Fibroblast of upper back skin (primary cell): ENCODE data around the gene PPP2R5B.
"Not testable (repeated sequence)": the region's sequence is repeated elsewhere in the genome, so short reads cannot be mapped to it uniquely, and the experiment has no call there.

Source experiments
- DNase-seq: peaks from one replicate; pipeline ENCODE4 v3.0.0-alpha.2; 2013

Gene PPP2R5B

DNA sequence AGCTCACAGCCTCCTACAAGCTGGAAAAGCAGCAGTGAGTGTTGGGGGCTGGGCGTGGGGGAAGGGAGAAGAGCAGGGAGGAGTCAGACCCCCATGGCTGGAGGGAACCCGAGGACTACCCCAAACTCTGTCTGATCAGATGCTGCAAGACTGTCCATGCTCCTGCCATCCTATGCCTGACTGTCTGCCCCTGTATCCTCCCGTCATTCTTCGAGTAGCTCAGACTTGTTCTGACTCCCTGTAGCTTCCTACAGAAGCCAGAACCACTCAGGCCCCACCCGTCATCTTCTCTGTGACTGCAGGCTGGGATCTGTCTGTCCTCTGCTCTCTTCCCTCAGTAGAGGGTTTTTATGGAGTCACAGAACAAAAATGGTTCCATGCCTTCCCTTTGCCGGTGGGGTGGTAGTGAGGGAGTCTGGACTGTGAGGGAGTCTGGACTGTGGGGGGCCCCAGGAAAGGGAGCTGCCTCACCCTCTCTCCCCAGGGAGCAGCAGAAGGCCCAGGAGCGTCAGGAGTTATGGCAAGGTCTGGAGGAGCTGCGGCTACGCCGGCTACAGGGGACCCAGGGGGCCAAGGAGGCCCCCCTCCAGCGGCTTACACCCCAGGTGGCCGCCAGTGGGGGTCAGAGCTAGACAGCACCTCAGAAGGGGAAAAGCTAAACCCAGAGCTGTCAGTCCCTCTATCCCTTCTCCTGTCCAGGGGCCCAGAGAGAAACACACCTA, 8.9 kb downstream of the PPP2R5B start:
- no peak for DNase-seq

DNA sequence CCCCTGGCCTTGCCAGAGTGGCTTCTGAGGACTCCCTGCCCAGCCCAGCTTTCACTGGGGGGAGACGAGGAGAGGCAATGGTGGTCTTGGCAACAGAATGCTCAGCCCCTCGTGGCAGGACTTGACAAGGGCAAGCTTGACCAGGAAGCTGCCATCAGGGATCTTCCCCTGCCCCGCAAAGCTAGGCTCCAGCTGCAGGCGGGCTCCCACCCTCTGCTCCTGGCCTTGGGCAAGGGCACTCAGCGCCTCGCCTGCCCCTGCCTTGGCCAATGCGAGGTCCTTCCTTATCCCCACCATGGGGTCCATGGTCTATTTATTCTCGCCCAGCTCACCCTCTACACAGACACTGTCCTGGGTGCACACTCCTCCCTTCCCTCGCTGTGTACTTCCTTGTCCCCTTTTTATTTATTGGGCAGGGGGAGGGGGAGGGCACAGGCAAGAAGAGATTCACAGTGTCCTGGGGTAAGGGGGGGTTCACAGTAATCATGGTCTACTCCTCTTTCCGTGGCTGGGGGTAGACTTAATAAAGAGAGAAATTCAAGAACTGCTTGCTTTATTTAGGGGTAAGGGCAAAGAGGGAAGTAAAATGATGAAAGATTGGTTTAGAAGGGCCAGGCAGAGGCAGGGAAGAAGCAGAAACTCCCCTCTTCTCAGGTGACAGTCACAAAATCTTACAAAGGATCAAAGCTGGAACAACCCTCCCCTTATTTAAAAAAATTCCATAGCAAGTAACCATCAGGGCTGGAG, 9.6 kb downstream of the PPP2R5B start:
- DNase-seq: no peak

DNA sequence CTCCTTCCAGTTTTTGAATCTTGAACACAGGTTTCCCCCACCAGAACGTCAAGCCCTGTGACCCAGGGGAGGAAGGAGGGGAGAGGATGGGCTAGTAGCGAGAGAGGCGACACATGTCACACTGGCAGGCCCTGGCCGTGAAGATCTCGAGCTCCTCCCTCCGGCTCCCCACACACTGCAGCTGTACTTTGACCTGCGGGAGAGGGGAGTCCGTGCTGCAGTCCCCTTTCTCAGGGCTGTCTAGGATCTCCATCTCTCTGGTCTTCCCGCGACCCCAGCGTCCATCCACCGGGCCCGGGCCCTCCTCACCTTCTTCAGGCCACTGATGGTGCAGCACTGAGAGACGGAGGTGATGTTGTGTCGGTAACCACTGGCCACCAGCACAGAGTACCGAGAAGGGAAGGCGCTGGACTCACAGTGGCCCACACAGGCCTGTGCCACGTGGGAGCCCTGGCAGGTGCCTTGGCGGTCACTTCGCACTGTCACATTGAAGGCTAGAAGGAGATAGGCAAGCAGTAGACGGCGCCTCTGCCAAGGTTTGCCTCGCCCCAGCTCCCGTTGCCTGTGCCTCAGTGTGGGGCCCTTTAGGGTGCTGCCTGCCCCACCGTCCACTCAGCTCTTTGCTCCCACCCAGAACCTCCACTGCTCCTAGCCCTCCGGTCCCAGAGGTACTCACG, 10.3 kb downstream of the PPP2R5B start:
- DNase-seq: no peak

DNA sequence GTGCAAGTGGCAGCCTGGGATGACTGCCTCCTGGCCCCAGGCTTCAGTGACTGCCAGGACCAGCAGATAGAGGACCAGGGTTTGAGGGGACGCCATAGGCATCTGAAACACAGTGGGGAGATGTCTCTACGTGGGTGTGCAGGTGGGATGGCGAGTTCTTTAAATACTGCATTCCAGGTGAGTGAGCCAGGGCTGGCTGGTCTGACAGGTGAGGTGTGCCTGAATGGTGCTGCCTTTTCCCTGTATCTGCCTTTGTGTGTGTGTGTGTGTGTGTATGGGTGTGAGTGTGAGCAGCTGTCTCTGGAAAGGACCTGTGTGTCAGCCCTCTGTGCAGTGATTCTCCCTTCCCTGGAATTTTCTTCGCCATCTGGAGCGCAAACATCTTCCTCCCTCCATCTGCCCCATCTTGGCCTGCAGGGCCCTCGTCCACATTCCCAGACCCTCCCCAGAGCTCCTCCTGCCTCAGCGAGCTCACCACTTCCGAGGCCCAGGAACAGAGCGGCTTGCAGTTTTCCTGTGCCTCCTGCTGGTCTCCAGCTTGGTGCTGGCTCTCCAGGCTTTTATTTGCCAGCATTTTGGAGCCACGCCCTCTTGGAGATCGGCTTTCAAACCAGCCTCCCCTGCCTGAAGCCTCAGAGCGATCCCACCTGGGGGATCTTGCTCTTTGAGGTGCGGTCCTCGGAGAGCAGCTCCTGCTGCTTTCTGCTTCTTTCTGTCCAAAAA, 11.0 kb downstream of the PPP2R5B start, which contains the start of gene GPHA2:
GPHA2 (minus strand) TSS at position 535 of the 723 bp plus-strand sequence; CDS start at position 102, 433 bp downstream.
- DNase-seq: peak; percentile 41

DNA sequence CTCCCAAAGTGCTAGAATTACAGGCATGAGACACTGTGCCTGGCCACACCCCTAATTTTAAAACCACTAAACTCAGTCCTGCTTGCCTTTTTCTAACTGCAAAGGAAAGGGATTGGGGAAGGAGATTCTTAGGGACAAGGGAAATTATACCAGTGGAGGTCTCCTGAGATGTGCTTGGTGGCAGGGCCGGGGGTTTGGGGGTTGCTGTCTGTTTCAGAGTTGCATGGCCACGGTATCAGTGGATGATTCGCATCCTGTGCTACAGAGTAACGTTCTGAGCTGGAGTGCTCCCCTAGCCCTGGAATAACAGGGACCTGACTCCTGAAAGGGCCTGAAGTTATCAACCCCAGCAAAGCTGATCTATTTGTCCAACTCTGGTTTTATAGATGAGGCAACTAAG, 12.1 kb downstream of the PPP2R5B start:
- no peak for DNase-seq

DNA sequence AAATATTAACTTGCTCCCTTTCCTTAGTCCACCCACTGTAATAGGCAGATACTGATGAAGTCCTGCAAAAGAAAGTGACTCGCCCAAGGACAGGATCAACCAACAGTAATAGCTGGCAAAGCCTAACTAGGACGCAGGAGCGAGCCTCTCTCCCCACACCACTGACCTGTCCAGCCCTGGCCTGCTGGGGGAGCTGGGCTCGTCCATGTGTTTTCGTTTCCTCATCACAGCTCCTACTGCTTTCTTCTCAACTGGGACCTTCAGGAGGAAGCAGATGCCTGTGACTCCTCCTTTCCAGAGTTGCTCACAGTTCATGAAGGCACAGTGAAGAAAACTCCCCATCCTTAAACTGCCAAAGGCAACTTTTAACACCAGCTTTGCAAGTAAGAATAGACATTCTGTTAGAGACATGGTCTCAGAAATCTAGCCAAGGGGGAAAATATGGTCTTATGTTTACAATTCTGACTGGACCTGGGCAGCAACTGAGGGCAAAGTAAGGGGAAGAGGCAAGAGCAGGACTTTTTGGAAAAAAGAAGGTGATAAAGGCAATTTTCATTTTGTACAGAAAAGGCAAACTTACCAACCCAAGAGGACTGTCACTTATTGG, 22.8 kb downstream of the PPP2R5B start:
- no peak for DNase-seq

DNA sequence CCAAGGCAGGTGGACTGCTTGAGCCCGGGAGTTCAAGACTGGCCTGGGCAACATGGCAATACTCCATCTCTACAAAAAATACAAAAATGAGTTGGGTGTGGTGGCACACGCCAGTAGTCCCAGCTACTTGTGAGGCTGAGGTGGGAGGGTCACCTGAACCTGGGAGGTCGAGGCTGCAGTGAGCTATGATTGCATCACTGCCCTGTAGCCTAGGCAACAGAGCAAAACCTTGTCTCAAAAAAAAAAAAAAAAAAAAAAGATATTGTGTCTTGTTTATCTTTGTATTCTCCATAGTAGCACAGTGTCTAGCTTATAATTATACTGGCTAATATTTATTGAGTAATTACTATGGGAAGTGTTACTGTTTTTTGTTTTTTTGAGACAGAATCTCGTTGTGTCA, 27.0 kb downstream of the PPP2R5B start:
- DNase-seq: no peak

DNA sequence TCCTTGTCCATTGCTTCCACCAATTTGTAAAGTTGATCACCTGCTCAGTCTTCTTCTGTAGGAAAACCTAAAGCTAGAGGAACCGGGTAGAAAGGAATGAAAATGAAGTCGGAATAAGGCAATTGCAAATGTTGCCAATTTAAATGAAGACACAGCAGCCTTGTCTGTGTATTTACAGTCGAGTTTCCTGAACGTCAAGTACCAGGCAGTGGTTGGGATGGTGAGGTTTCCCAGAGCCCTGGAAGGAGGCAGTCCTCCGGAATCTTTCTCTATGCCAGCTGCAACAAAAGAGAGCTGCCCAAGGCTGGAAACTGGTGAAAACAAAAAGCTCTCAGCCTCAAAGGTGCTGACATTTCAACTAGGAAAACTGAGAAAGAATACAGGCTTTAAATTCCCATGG, 29.7 kb downstream of the PPP2R5B start:
- no peak for DNase-seq

DNA sequence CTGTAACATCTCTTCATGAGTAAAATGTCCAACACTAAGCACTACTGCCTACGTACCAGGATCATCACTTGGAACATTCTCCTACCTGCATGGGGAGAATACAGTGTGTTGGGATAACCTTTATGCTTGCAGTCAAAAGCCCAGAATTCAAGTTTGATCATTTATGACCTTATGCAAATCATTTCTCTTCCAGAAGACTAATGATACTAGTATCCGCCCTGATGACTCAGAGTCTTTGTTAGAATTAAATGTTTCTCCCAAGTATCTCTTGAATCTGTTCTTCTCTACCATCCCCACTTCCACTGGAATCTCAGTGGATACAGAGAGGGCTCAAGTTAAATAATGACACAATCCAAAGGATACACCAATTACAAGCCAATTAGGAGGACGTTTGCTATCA, 35.0 kb downstream of the PPP2R5B start:
- no peak for DNase-seq

DNA sequence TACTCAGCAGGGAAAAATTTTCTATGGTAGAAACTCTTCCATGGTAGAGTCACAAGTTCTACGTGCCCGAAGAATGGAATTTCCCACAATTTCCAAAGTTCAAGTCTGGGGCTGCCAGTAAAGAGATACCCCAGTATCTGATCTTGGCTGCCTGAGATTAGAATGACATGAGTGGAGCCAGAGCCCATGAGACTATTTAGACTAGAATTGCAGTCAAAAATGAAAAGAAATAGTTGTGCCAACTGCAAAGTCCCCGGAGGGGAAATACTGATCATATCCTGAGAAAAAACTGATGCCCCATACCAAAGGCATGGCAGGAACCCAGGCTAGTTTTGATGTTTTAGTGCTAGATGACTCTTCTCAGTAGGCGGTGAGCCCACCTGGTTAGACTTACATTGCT, 36.2 kb downstream of the PPP2R5B start:
- DNase-seq: no peak

DNA sequence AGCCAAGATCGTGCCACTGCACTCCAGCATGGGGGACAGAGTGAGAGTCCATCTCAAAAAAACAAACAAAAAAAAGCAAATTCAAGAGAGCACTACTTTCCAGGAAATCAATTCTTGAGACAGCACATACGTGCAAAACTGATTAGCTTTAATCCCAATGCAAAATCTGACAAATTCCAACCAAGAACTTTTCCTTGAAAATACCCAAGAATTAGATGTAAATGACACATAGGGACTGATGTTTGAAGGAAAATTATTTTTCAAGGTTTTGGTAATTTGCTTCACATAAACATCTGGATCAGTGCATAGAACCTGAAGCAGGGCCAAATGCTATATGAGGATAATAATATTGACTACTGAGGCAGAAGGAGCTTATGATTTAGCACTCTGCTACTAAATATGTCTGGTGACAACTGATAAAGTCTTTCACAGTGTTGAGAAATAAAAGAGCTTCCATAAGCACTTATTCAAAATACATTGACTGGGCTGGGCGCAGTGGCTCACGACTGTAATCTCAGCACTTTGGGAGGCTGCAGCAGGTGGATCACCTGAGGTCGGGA, 38.7 kb downstream of the PPP2R5B start:
- DNase-seq: no peak

DNA sequence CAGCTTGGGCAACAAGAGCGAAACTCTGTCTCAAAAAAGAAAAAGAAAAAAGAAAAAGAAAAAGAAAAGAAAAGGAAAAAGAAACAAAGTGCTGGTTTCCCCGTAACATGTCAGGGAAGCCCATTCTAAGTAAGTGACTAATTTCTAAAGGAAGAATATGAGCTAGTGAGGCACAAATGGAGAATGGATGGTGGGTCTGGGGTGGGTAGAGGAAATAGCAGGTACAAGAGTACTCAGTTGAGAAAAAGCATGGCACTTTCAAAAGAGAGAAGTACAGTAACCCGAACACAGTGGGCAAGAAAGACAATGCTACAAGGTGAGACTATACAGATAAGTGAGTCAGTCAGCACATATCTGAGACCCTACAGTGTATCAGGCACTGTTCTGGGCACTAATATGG, 42.9 kb downstream of the PPP2R5B start:
- no peak for DNase-seq

DNA sequence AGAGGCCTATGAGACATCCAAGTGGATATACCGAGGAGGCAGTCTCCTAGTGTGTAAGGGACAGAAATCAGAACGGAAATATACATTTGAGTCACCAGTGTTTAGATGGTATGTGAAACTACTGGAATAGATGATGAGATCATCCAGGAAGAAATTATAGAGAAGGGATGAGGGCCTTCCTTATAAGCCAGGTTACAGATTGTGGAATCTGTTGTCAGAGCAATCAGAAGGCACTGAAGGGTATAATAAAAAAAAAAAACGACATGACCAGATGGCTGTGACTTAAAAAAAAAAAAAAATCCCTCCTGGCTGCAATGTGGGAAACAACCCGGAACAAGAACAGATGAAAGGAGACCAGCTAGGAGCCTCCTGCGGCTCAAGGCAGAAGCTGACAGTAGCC, 44.7 kb downstream of the PPP2R5B start:
- peak; percentile 63 for DNase-seq

DNA sequence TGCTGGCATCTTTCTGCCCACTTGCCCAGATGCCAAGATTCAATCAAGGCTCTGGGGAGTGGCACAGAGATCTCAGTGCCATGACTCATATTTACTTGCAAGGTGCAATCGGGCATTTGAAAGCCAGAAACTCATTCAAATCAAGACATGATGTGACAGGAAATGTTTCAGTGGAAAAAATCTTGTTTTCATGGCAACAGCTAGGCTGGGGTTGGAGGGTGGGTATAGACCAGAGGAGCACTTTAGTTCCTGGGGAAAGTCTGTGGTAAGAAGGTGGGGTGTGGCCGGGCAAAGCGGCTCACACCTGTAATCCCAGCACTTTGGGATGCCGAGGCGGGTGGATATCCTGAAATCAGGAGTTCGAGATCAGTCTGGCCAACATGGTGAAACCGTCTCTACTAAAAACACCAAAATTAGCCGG, 46.3 kb downstream of the PPP2R5B start:
- DNase-seq: no peak

DNA sequence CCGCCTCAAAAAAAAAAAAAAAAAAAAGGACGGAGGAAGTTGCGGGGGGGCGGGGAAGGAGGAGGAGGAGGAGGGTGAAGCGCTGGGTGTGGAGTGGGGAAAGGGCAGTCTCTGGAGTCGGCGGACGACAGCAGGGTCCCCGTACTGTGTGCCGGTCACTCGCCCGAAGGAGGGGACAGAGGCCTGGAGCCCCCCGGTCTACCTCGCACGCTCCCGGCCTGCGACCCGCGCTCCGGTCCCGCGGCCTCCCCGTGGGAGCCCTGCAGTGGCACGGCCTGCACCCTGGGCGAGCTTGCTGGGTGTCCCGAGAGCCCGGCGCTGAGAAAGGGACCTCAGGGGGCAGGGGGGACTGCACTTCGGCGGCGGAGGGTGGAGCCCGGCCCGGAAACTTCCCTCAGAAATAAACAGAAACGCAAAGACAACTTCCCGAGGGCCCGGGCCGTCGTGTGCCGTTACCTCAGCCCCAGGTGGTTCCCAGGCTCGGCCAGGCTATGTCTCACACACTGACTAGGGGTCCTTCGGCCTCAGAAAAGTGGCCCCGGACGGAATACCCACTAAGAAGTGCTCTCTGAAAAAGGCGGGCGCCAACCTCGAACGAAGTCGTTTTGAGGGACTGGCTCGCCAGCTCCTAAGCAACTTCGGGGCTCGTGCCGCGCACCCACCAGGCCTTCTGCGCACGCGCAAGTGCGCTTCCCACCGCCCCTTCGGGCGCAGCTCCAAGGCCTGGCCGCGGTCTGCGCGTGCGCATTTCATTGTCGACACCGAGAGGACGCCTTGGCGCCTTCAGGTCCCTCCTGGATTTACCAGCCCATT, 47.1 kb downstream of the PPP2R5B start, which contains the start of gene MAJIN:
MAJIN (minus strand) TSS at position 688 of the 813 bp plus-strand sequence. CDS start 12,703 bp downstream, outside the sequence.
- peak; percentile 75 for DNase-seq

DNA sequence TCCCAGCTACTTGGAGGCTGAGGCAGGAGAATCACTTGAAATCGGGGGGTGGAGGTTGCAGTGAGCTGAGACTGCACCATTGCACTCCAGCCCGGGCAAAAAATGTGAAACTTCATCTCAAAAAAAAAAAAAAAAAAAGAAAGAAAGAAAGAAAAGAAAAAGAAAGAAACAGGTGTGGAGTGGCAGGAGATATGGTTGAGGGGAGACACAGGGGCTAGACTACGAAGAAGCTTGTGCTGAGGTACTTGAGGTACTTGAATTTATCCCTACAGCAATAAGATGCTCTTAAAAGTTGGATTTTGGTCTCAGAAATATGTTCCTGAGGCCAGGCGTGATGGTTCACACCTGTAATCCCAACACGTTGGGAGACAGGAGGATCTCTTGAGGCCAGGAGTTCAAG, 49.6 kb downstream of the PPP2R5B start:
- no peak for DNase-seq

DNA sequence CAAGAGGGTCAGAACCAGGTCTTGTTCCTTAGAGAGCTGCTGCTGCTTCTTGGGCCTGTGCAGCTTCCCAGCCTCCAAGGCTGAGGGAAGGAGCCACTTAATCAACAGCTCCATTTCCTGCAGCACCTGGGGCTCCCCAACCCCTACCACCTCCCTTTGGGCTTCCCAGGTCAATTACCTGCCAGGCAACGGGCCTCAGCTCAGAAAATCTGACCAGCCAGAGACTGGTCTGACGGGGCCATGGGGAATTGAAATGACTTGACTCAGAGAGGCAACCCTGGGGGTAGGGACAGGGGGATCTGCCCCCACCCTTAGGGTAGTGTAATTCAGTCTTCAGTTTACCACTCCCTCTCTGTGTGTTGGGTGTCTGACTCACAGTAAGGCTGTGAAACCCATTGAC, 52.2 kb downstream of the PPP2R5B start:
- DNase-seq: no peak

DNA sequence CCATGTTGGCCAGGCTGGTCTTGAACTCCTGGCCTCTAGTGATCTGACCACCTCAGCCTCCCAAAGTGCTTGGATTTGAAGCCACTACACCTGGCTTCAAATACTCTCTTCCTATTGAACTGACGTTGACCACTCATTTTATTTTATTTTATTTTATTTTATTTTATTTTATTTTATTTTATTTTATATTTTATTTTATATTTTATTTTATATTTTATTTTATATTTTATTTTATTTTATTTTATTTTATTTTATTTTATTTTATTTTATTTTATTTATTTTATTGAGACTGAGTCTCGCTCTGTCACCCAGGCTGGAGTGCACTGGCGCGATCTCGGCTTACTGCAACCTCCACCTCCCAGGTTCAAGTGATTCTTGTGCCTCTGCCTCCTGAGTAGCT, 58.9 kb downstream of the PPP2R5B start:
- DNase-seq: not testable (repeated sequence)
